Trophoblast cell (in vitro differentiated cells and primary cell): ENCODE results near the gene SDK2.
"Not testable (repeated sequence)": the region's sequence is repeated elsewhere in the genome, so short reads cannot be mapped to it uniquely, and the experiment has no call there.

Source experiments
- DNase-seq, 2 donors: peaks; one replicate each; pipeline ENCODE4 v3.0.0-alpha.2; 2016
- H2AFZ ChIP-seq: 2 replicates; pipeline ENCODE4 v1.6.1; 2013; ENCODE audit warnings: low read length, moderate library complexity, mild to moderate bottlenecking; ENCODE audit not compliant: insufficient read depth, poor library complexity
- H2AK5ac ChIP-seq: 2 replicates; pipeline ENCODE4 v1.6.1; 2013; ENCODE audit warnings: mild to moderate bottlenecking, low read length
- H2BK120ac ChIP-seq: 2 replicates; pipeline ENCODE4 v1.6.1; 2013; ENCODE audit warnings: low read length, mild to moderate bottlenecking, moderate library complexity; ENCODE audit not compliant: insufficient read depth, poor library complexity
- H2BK12ac ChIP-seq: 2 replicates; pipeline ENCODE4 v1.6.1; 2013; ENCODE audit warnings: mild to moderate bottlenecking, low read length, moderate library complexity
- H2BK5ac ChIP-seq: 2 replicates; pipeline ENCODE4 v1.6.1; 2013; ENCODE audit warnings: low read length, low read depth, moderate library complexity, mild to moderate bottlenecking; ENCODE audit not compliant: poor library complexity
- H3K14ac ChIP-seq: 2 replicates; pipeline ENCODE4 v1.6.1; 2013; ENCODE audit warnings: mild to moderate bottlenecking, low read length
- H3K18ac ChIP-seq: 2 replicates; pipeline ENCODE4 v1.6.1; 2013; ENCODE audit warnings: mild to moderate bottlenecking, low read length
- H3K23ac ChIP-seq: 2 replicates; pipeline ENCODE4 v1.6.1; 2013; ENCODE audit warnings: low read length
- H3K27ac ChIP-seq: 2 replicates; pipeline ENCODE4 v1.5.1; 2013; ENCODE audit warnings: low read depth, mild to moderate bottlenecking, inconsistent platforms, low read length, moderate library complexity
- H3K27me3 ChIP-seq: 2 replicates; pipeline ENCODE4 v1.6.1; 2013; ENCODE audit warnings: inconsistent platforms, mild to moderate bottlenecking, low read length, moderate library complexity; ENCODE audit not compliant: insufficient read depth
- H3K36me3 ChIP-seq, 2 experiments: 1 replicate in 1 of 2; 2 replicates in 1 of 2; pipeline ENCODE4 v1.6.1; 2013; ENCODE audit warnings: low read length in 2 of 2, mild to moderate bottlenecking in 2 of 2, moderate library complexity in 1 of 2; ENCODE audit not compliant: insufficient read depth in 2 of 2, control insufficient read depth in 1 of 2
- H3K4ac ChIP-seq: 2 replicates; pipeline ENCODE4 v1.6.1; 2013; ENCODE audit warnings: low read depth, mild to moderate bottlenecking, low read length, moderate library complexity
- H3K4me1 ChIP-seq, 2 experiments: 1 replicate in 1 of 2; 2 replicates in 1 of 2; pipeline ENCODE4 v1.6.1; 2013; ENCODE audit warnings: low read length in 2 of 2, mild to moderate bottlenecking in 2 of 2, moderate library complexity in 1 of 2; ENCODE audit not compliant: insufficient read depth in 2 of 2, control insufficient read depth in 1 of 2
- H3K4me2 ChIP-seq: 2 replicates; pipeline ENCODE4 v1.6.1; 2013; ENCODE audit warnings: inconsistent platforms, mild to moderate bottlenecking, low read length, moderate library complexity
- H3K4me3 ChIP-seq: 2 replicates; pipeline ENCODE4 v1.5.1; 2013; ENCODE audit warnings: mild to moderate bottlenecking, low read depth, low read length, inconsistent platforms
- H3K79me1 ChIP-seq: one replicate; pipeline ENCODE4 v1.6.1; 2013; ENCODE audit warnings: low read length
- H3K79me2 ChIP-seq: 2 replicates; pipeline ENCODE4 v1.6.1; 2013; ENCODE audit warnings: low read length, mild to moderate bottlenecking; ENCODE audit not compliant: control insufficient read depth, insufficient read depth, poor library complexity
- H3K9ac ChIP-seq: 2 replicates; pipeline ENCODE4 v1.6.1; 2013; ENCODE audit warnings: mild to moderate bottlenecking, low read length
- H3K9me3 ChIP-seq: 2 replicates; pipeline ENCODE4 v1.6.1; 2013; ENCODE audit warnings: low read depth, mild to moderate bottlenecking, control low read depth, inconsistent platforms, low read length; ENCODE audit not compliant: insufficient read depth
- H4K12ac ChIP-seq: 2 replicates; pipeline ENCODE4 v1.6.1; 2013; ENCODE audit warnings: low read depth, mild to moderate bottlenecking, low read length, moderate library complexity
- H4K8ac ChIP-seq: 2 replicates; pipeline ENCODE4 v1.6.1; 2013; ENCODE audit warnings: low read depth, mild to moderate bottlenecking, low read length, moderate library complexity
- H4K91ac ChIP-seq: one replicate; pipeline ENCODE4 v1.6.1; 2013; ENCODE audit warnings: low read depth, mild to moderate bottlenecking, low read length, moderate library complexity
- WGBS: extraction: QIAGEN DNeasy Blood & Tissue Kit; methylation state at CpG from one replicate; pipeline ENCODE4 v1.1.7; 2013; ENCODE audit warnings: missing lambda C conversion rate; ENCODE audit not compliant: insufficient read length, insufficient coverage; ENCODE audit errors: extremely low coverage; 5-methylcytosine and 5-hydroxymethylcytosine counted together

SDK2 gene

GRCh38 chr17:73459980-73460379, 184.3 kb downstream of the SDK2 start:
- no peak overlapping the region for H4K8ac ChIP-seq
- no peak overlapping the region for H3K27ac ChIP-seq
- no peak overlapping the region for H4K91ac ChIP-seq
- DNase-seq: no peak
- H3K23ac ChIP-seq: no peak overlapping the region
- no peak overlapping the region for H2BK5ac ChIP-seq
- H2AK5ac ChIP-seq: no peak overlapping the region
- no peak overlapping the region for H2AFZ ChIP-seq
- H3K4me3 ChIP-seq: no peak overlapping the region
- no peaks in the 10 kb centered on the region for H3K36me3 ChIP-seq
- peaks cover 3% of the 10 kb centered on the region for H3K9me3 ChIP-seq
- no peak overlapping the region for H2BK120ac ChIP-seq
- no peak overlapping the region for H3K18ac ChIP-seq
- no peak overlapping the region for H3K14ac ChIP-seq
- WGBS: no CpG with 5 or more reads among the region's 7 CpGs
- no peak overlapping the region for H3K4ac ChIP-seq
- no peaks in the 10 kb centered on the region for H3K79me2 ChIP-seq
- no peaks in the 10 kb centered on the region for H3K79me1 ChIP-seq
- no peaks in the 10 kb centered on the region for H3K27me3 ChIP-seq
- H4K12ac ChIP-seq: no peak overlapping the region
- H3K4me1 ChIP-seq: no peaks in the 10 kb centered on the region
- no peak overlapping the region for H2BK12ac ChIP-seq
- H3K4me2 ChIP-seq: no peak overlapping the region
- H3K9ac ChIP-seq: no peak overlapping the region

- no peak overlapping the region for H2AFZ ChIP-seq
- H4K12ac ChIP-seq: no peak overlapping the region
- H2AK5ac ChIP-seq: no peak overlapping the region
- no peaks in the 10 kb centered on the region for H3K79me1 ChIP-seq
- no peak overlapping the region for H2BK5ac ChIP-seq
- H4K8ac ChIP-seq: no peak overlapping the region
- no CpG with 5 or more reads among the region's 18 CpGs for WGBS
- H3K27ac ChIP-seq: no peak overlapping the region
- no peak overlapping the region for H3K14ac ChIP-seq
- H3K4me1 ChIP-seq: no peaks in the 10 kb centered on the region
- DNase-seq: no peak
- no peaks in the 10 kb centered on the region for H3K27me3 ChIP-seq
- H3K4me3 ChIP-seq: no peak overlapping the region
- H3K18ac ChIP-seq: no peak overlapping the region
- no peak overlapping the region for H3K4ac ChIP-seq
- no peaks in the 10 kb centered on the region for H3K36me3 ChIP-seq
- no peak overlapping the region for H2BK12ac ChIP-seq
- H3K9me3 ChIP-seq: peaks cover 2% of the 10 kb centered on the region
- H2BK120ac ChIP-seq: no peak overlapping the region
- H3K79me2 ChIP-seq: no peaks in the 10 kb centered on the region
- H3K9ac ChIP-seq: no peak overlapping the region
- no peak overlapping the region for H3K4me2 ChIP-seq
- no peak overlapping the region for H4K91ac ChIP-seq
- no peak overlapping the region for H3K23ac ChIP-seq
Observed at GRCh38 chr17:73455767-73456166, 188.5 kb downstream of the SDK2 start.

GRCh38 chr17:73455050-73455687, 189.1 kb downstream of the SDK2 start:
- Histone ChIP-seq H3K79me2 (no peaks in the 10 kb centered on the region), H3K14ac (no peak overlapping the region), H3K27ac (no peak overlapping the region), H3K79me1 (no peaks in the 10 kb centered on the region), H3K9ac (no peak overlapping the region), H3K4me1 (no peaks in the 10 kb centered on the region), H3K4ac (no peak overlapping the region), H2AK5ac (no peak overlapping the region), H3K18ac (no peak overlapping the region), H3K4me2 (no peak overlapping the region), H3K27me3 (no peaks in the 10 kb centered on the region), H2BK5ac (no peak overlapping the region), H4K91ac (no peak overlapping the region), H3K23ac (no peak overlapping the region), H2BK120ac (no peak overlapping the region), H3K4me3 (no peak overlapping the region), H4K12ac (no peak overlapping the region), H2AFZ (no peak overlapping the region), H3K9me3 (peaks cover 2% of the 10 kb centered on the region), H2BK12ac (no peak overlapping the region), H4K8ac (no peak overlapping the region), H3K36me3 (no peaks in the 10 kb centered on the region)
- no peak for DNase-seq
- WGBS: no CpG with 5 or more reads among the region's 21 CpGs

- not testable (repeated sequence) for H3K23ac ChIP-seq, H3K27ac ChIP-seq, H3K79me1 ChIP-seq, H4K8ac ChIP-seq, DNase-seq, H2AK5ac ChIP-seq, H3K4me1 ChIP-seq, H3K4ac ChIP-seq, H2BK12ac ChIP-seq, H3K4me2 ChIP-seq, H4K12ac ChIP-seq, H3K4me3 ChIP-seq, H4K91ac ChIP-seq, H3K79me2 ChIP-seq, H3K9me3 ChIP-seq, H2BK5ac ChIP-seq, H3K27me3 ChIP-seq, H3K18ac ChIP-seq, H2AFZ ChIP-seq, H3K36me3 ChIP-seq, H3K14ac ChIP-seq, H3K9ac ChIP-seq, H2BK120ac ChIP-seq
- WGBS: no CpG with 5 or more reads among the region's 2 CpGs
Observed at GRCh38 chr17:73453494-73453893, 190.8 kb downstream of the SDK2 start.
